ENCODE data around the gene SLC4A3. TPM values are rescaled to one million over a fixed set of nuclear protein-coding genes. Genes with fewer than 3 reads are reported as not detected.

Gene SLC4A3
- polyA plus RNA-seq, 1 donor (not counting 4 experiments of a cell fraction or from before 2014, with no cell fraction given): 6.2 TPM

DNA sequence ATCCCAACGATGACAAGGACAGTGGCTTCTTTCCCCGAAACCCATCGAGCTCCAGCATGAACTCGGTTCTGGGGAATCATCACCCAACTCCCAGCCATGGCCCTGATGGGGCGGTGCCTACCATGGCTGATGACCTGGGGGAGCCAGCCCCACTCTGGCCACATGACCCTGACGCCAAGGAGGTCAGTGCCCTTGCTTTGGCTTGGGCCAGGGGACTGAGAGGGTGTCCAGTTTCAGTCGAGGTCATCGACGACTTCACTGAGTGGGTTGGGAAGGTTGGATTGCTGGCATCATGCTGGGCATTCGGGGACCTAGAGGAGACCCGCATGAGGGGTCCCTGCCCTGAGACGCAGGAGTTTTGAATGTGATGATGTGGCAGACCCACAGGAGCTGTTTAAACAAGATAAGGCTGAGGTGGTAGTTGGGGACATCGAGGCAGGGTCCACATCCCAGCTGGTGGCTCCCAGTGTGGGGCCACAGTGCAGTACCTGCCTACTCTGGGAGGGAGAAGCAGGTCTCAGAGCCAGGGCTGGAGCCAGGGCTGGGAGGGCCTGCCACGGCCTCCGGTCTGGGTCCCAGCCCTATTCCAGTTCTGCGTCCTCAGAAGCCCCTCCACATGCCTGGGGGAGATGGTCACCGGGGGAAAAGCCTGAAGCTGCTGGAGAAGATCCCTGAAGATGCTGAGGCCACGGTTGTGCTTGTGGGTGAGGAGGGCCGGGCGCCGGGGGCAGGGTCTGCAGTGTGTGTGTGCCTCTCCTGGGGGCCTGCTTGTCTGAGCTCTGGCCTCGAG lies 6.0 kb downstream of the SLC4A3 start:
- DNase-seq (ENCODE audit: low read depth, low spot score): no peak
- dilution Hi-C loops (cut with MboI; ENCODE audit: extremely low pct_ligation_motif_present, low sequenced_read_pairs): no loop called here
- Histone ChIP-seq H3K27ac (ENCODE audit: control insufficient read depth, insufficient read depth, low read length) (no peak overlapping the region), H3K9ac (ENCODE audit: control insufficient read depth, extremely low read depth, insufficient read depth, low read length) (no peak overlapping the region), H2AFZ (ENCODE audit: control insufficient read depth, low read length) (no peak overlapping the region), H3K9me3 (ENCODE audit: control insufficient read depth, low read depth, low read length) (no peaks in the 10 kb centered on the region), H3K4me2 (ENCODE audit: control insufficient read depth, extremely low read depth, insufficient read depth, low read depth, low read length) (no peak overlapping the region), H3K79me2 (ENCODE audit: control insufficient read depth, insufficient read depth, low read length) (no peaks in the 10 kb centered on the region), H3K36me3 (ENCODE audit: control insufficient read depth in 2 of 2, extremely low read depth in 1 of 2, insufficient read depth in 2 of 2, low read length in 2 of 2) (peaks cover 14 to 24% of the 10 kb centered on the region in 2 experiments), H3K4me3 (ENCODE audit: control insufficient read depth in 2 of 3, extremely low read depth in 1 of 3, insufficient read depth in 2 of 3, low read depth in 1 of 3, low read length in 3 of 3) (no peak overlapping the region), H3K4me1 (ENCODE audit: control insufficient read depth, extremely low read depth, insufficient read depth, low read length) (peaks cover under 1% of the 10 kb centered on the region), H3K27me3 (ENCODE audit: control insufficient read depth, extremely low read depth, insufficient read depth, low read length) (no peaks in the 10 kb centered on the region), H3K9me1 (ENCODE audit: control insufficient read depth, extremely low read depth, insufficient read depth, low read length) (no peaks in the 10 kb centered on the region), H4K20me1 (ENCODE audit: control insufficient read depth, extremely low read depth, insufficient read depth, low read length) (no peaks in the 10 kb centered on the region)
- FAIRE-seq: no peak
- no peak for TF ChIP-seq EZH2 (IDR thresholded peaks at IDR 0.05; ENCODE audit: low read length)
- TF ChIP-seq, protein P1, sequence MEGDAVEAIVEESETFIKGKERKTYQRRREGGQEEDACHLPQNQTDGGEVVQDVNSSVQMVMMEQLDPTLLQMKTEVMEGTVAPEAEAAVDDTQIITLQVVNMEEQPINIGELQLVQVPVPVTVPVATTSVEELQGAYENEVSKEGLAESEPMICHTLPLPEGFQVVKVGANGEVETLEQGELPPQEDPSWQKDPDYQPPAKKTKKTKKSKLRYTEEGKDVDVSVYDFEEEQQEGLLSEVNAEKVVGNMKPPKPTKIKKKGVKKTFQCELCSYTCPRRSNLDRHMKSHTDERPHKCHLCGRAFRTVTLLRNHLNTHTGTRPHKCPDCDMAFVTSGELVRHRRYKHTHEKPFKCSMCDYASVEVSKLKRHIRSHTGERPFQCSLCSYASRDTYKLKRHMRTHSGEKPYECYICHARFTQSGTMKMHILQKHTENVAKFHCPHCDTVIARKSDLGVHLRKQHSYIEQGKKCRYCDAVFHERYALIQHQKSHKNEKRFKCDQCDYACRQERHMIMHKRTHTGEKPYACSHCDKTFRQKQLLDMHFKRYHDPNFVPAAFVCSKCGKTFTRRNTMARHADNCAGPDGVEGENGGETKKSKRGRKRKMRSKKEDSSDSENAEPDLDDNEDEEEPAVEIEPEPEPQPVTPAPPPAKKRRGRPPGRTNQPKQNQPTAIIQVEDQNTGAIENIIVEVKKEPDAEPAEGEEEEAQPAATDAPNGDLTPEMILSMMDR (optimal IDR thresholded peaks at IDR 0.05 in 1 of 3, IDR thresholded peaks at IDR 0.05 in 1 of 3, conservative IDR thresholded peaks at IDR 0.05 in 1 of 3; ENCODE audit: extremely low read depth in 1 of 3, insufficient read depth in 2 of 3, low read length in 3 of 3): no peak

DNA sequence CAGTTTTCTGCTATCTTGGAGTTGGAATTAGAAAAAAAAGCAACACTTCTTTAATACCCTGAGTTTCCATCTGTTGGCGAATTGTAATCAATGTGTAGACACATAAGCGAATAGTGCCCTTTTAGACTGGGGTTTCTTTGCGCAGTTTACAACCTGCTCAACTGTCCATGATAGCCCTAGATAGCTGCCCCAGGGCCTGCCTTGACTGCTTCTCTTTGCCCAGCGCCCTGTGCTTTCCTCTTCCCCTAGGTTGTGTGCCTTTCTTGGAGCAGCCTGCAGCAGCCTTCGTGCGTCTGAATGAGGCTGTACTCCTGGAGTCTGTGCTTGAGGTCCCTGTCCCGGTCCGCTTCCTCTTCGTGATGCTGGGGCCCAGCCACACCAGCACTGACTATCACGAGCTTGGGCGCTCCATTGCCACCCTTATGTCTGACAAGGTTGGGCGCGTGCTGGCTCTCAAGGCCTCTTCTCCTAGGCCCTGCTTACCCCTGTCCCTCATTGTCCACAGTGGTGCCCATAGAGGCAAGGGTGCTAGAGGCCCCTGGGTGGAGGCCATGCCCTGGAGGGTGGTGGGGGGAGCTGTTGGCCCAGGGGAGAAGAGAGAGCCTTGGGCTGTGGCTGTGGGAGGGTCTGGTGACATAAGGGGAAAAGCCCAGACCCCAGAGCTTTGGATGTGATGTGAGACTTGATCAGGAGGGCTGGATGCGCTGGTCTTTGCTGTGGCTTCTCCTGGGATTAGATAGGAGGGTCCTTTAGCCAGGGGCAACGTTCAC lies 6.9 kb downstream of the SLC4A3 start:
- FAIRE-seq: no peak

More for the DNA sequence above, 6.9 kb downstream of the SLC4A3 start:
- H3K4me1 ChIP-seq (ENCODE audit: control insufficient read depth, extremely low read depth, insufficient read depth, low read length): no peaks in the 10 kb centered on the region
- H3K9me1 ChIP-seq (ENCODE audit: control insufficient read depth, extremely low read depth, insufficient read depth, low read length): no peaks in the 10 kb centered on the region
- TF ChIP-seq EZH2 (IDR thresholded peaks at IDR 0.05; ENCODE audit: low read length): no peak
- TF ChIP-seq, protein P1 (optimal IDR thresholded peaks at IDR 0.05 in 1 of 3, IDR thresholded peaks at IDR 0.05 in 1 of 3, conservative IDR thresholded peaks at IDR 0.05 in 1 of 3; ENCODE audit: extremely low read depth in 1 of 3, insufficient read depth in 2 of 3, low read length in 3 of 3): no peak
- H3K9me3 ChIP-seq (ENCODE audit: control insufficient read depth, low read depth, low read length): no peaks in the 10 kb centered on the region
- H2AFZ ChIP-seq (ENCODE audit: control insufficient read depth, low read length): no peak overlapping the region
- H4K20me1 ChIP-seq (ENCODE audit: control insufficient read depth, extremely low read depth, insufficient read depth, low read length): no peaks in the 10 kb centered on the region
- H3K27ac ChIP-seq (ENCODE audit: control insufficient read depth, insufficient read depth, low read length): no peak overlapping the region
- no peaks in the 10 kb centered on the region for H3K27me3 ChIP-seq (ENCODE audit: control insufficient read depth, extremely low read depth, insufficient read depth, low read length)
- no peak for DNase-seq (ENCODE audit: low read depth, low spot score)
- no peaks in the 10 kb centered on the region for H3K79me2 ChIP-seq (ENCODE audit: control insufficient read depth, insufficient read depth, low read length)
- no peak overlapping the region for H3K9ac ChIP-seq (ENCODE audit: control insufficient read depth, extremely low read depth, insufficient read depth, low read length)
- dilution Hi-C loops (cut with MboI; ENCODE audit: extremely low pct_ligation_motif_present, low sequenced_read_pairs): no loop called here
- no peak overlapping the region for H3K4me2 ChIP-seq (ENCODE audit: control insufficient read depth, extremely low read depth, insufficient read depth, low read depth, low read length)
- H3K4me3 ChIP-seq (ENCODE audit: control insufficient read depth in 2 of 3, extremely low read depth in 1 of 3, insufficient read depth in 2 of 3, low read depth in 1 of 3, low read length in 3 of 3): no peak overlapping the region
- peaks cover 17 to 24% of the 10 kb centered on the region in 2 experiments for H3K36me3 ChIP-seq (ENCODE audit: control insufficient read depth in 2 of 2, extremely low read depth in 1 of 2, insufficient read depth in 2 of 2, low read length in 2 of 2)
